Lower leg skin (tissue), 4 donors: ENCODE data around the gene SH3GLB2. TPM values are rescaled to one million over a fixed set of nuclear protein-coding genes. Genes with fewer than 3 reads are reported as not detected.

ENCODE experiments used
- DNase-seq, 2 donors: peaks; one replicate each; pipeline ENCODE4 v3.0.0-alpha.2; 2019; ENCODE audit warnings: low spot score in 2 of 2
- H3K4me3 ChIP-seq: fragments of 200-600 bp; sonication (generic); 2 replicates; pipeline ENCODE4 v1.5.1; 2017; ENCODE audit warnings: mild to moderate bottlenecking, low read depth; ENCODE audit not compliant: poor library complexity, severe bottlenecking
- POLR2A ChIP-seq, 2 donors: fragments of 450-650 bp; IDR thresholded peaks; one replicate each; pipeline ENCODE4 v1.6.1; 2016 to 2017; ENCODE audit warnings: antibody characterized with exemption in 2 of 2, mild to moderate bottlenecking in 1 of 2, moderate library complexity in 1 of 2
- WGBS, 2 donors: methylation state at CpG; one replicate each; pipeline ENCODE4 v1.1.5; 2018; 5-methylcytosine and 5-hydroxymethylcytosine counted together
- intact Hi-C: fragments of 100-400 bp; cut with DNase I; formaldehyde crosslinking; loops from one replicate; pipeline ENCODE4 v1.15.0; 2023; ENCODE audit warnings: low total_unique reads
- total RNA-seq, 4 donors: library from RNA; depleted of rRNA; stranded (reverse); fragments of >200 nt; gene quantifications; one replicate each; pipeline ENCODE4 v1.1.0, GENCODE V29; 2016
- TF ChIP-seq, protein P1 (sequence below), 3 donors: fragments of 450-650 bp; IDR thresholded peaks; one replicate each; pipeline ENCODE4 v1.5.1; 2016; ENCODE audit warnings: antibody characterized with exemption in 3 of 3, mild to moderate bottlenecking in 3 of 3, moderate library complexity in 2 of 3

Gene SH3GLB2
- total RNA-seq, 4 donors from 2014 or later = 177 to 378 (median 207) TPM

- DNase-seq = no peak
- no peak overlapping the region for H3K4me3 ChIP-seq
- no peak for TF ChIP-seq POLR2A (IDR thresholded peaks at IDR 0.05)
- TF ChIP-seq, protein P1, sequence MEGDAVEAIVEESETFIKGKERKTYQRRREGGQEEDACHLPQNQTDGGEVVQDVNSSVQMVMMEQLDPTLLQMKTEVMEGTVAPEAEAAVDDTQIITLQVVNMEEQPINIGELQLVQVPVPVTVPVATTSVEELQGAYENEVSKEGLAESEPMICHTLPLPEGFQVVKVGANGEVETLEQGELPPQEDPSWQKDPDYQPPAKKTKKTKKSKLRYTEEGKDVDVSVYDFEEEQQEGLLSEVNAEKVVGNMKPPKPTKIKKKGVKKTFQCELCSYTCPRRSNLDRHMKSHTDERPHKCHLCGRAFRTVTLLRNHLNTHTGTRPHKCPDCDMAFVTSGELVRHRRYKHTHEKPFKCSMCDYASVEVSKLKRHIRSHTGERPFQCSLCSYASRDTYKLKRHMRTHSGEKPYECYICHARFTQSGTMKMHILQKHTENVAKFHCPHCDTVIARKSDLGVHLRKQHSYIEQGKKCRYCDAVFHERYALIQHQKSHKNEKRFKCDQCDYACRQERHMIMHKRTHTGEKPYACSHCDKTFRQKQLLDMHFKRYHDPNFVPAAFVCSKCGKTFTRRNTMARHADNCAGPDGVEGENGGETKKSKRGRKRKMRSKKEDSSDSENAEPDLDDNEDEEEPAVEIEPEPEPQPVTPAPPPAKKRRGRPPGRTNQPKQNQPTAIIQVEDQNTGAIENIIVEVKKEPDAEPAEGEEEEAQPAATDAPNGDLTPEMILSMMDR (IDR thresholded peaks at IDR 0.05) = no peak
- intact Hi-C loops = no loop called here
- WGBS, 2 donors = 82 to 88% methylated on average over 17 to 21 of the region's 21 CpGs
Observed at GRCh38 chr9:129058965-129059795, 31.0 kb upstream of the SH3GLB2 start.

- no peak overlapping the region for H3K4me3 ChIP-seq
- intact Hi-C loops = no loop called here
- TF ChIP-seq, protein P1 (IDR thresholded peaks at IDR 0.05) = no peak
- no peak for TF ChIP-seq POLR2A (IDR thresholded peaks at IDR 0.05)
- DNase-seq = no peak
- WGBS, 2 donors = 80 to 83% methylated on average over 5 of the region's 5 CpGs
Observed at GRCh38 chr9:129054163-129054851, 26.2 kb upstream of the SH3GLB2 start.

- WGBS, 2 donors = 86 to 90% methylated on average over 6 of the region's 6 CpGs
Observed at GRCh38 chr9:129053020-129053419, 24.9 kb upstream of the SH3GLB2 start.

DNA sequence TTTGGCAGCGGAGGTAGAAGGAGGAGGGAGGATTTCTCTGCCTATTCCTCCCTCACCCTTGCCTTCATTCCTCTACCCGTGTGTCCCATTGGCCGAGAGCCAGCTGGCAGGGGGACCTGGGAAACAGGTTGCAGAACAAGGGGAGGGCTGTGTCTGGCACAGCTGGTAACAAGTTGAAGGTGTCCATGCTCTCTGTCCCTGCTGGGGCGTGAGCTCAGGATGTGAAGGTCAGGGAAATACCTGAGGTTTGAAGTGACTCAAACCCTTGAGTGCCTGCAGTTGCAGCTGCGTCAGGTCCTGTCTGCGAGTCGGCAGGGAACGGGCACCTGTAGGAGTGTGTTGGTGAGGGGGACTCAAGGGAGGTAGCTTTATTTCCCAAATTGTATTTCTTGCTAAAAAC is 24.5 kb upstream of the SH3GLB2 start:
- WGBS, 2 donors = 58 to 68% methylated on average over 8 of the region's 8 CpGs
- TF ChIP-seq, protein P1 (IDR thresholded peaks at IDR 0.05) = no peak
- TF ChIP-seq POLR2A (IDR thresholded peaks at IDR 0.05) = no peak
- H3K4me3 ChIP-seq = no peak overlapping the region
- intact Hi-C loops = no loop called here
- peak; percentile 57 to 91 for DNase-seq

More at GRCh38 chr9:129053020-129053419, 24.9 kb upstream of the SH3GLB2 start:
- TF ChIP-seq, protein P1 (IDR thresholded peaks at IDR 0.05) = no peak
- TF ChIP-seq POLR2A (IDR thresholded peaks at IDR 0.05) = no peak
- no peak for DNase-seq
- no peak overlapping the region for H3K4me3 ChIP-seq
- intact Hi-C loops = no loop called here

DNA sequence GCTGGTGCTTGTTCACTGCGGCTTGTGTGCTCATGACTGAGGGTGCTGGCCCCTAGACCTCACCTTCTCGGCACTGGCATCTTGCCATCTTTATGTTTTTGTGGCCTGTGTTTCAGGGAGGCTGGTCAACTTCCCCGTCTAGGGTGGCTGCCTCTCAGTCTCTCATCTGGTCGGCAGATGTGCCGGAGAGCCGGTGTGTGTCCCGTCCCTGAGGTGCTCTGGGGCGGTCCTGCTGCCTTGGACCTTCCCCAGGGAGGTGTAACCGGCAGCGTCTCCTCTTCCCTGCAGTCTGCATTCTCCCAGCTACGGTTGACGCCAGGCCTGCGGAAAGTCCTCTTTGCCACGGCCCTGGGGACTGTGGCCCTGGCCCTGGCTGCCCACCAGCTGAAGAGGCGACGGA is 13.9 kb upstream of the SH3GLB2 start:
- no peak overlapping the region for H3K4me3 ChIP-seq
- no peak for TF ChIP-seq POLR2A (IDR thresholded peaks at IDR 0.05)
- TF ChIP-seq, protein P1 (IDR thresholded peaks at IDR 0.05) = no peak
- WGBS, 2 donors = 83 to 85% methylated on average over 16 of the region's 16 CpGs
- no peak for DNase-seq
- intact Hi-C loops = no loop called here
